ACHN (cell line): ENCODE data around the gene MARCOL.

Experiments used
- DNase-seq: peaks from one replicate; pipeline ENCODE4 v3.0.0-alpha.2; 2015
- in situ Hi-C: cut with HindIII; loops from 2 replicates; pipeline ENCODE4 v1.10.0; 2017; ENCODE audit warnings: low sequenced_read_pairs, low pct_ligation_motif_present, low pct_unique_long_range_greater_than_20kb

Gene MARCOL

GRCh38 chr5:148238418-148238794 lies at the start of gene MARCOL:
TSS of gene MARCOL (plus strand) at chr5:148238525. CDS start at chr5:148238598, 73 bp downstream.
- in situ Hi-C loops: no loop called here
- no peak for DNase-seq

- in situ Hi-C loops: no loop called here
- DNase-seq: no peak
These were observed 47.3 kb upstream of the MARCOL start for GRCh38 chr5:148191010-148191409.

GRCh38 chr5:148193202-148193601 lies 45.1 kb upstream of the MARCOL start:
- in situ Hi-C loops: no loop called here
- DNase-seq: no peak

- DNase-seq: no peak
- in situ Hi-C loops: no loop called here
These were observed 37.2 kb upstream of the MARCOL start for GRCh38 chr5:148201151-148201550.

GRCh38 chr5:148202531-148203203 lies 35.7 kb upstream of the MARCOL start, which contains the start of gene SPINK6:
TSS of gene SPINK6 (plus strand) at chr5:148203042. CDS start at chr5:148203097, 55 bp downstream.
- no peak for DNase-seq
- in situ Hi-C loops: no loop called here

DNA sequence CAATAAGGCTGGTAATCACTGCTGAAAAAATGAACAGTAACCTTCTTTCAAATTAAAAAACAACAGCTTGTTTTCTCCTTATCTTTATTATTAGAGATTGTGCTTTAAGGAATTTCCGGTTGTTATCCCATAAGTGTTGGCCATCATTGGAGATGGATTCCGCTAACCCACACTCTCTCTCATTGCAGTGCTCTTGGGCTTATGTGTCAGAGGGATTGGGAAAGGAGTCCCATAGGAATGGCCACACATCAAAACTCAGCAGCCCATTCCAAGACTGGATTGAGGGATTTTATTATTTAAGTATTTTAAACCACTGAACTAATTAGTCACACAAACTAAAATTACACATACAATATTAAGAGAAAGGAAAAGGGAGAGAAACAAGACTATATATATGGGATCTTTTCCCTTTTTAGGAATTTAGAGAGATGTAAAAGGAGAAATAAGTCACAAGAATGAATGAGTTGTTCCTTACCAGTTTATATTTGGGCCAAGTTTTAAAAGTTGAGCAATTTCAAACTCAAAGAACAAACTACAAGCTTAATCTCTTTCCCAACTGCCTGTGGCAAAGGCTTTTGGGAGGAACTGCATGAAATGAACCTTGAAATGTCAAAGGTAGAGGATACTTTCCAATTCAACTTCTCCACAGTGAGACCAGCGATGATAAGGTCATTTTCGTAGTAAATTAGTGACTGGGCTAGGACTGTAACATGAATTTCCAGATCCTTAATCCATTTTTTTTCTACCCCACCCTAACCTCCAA lies 33.1 kb upstream of the MARCOL start:
- no peak for DNase-seq
- in situ Hi-C loops: no loop called here

DNA sequence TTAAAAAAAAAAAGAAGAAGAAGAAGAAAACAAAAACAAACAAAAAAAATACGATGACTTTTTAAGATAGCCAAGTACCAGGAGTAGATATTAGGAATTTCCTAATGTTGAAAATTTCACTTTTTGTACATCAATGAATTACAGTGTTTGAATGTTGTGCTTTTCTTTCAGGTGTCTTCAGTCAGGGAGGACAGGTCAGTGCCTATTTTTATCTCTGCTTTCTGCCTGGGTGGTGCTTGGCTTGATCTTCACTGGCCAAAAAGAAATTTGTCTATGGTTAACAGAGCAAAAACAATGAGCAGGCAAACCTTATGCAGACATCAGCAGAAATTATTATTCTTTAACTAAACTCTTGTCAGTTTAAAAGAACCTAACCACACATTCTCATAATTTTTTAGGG lies 32.5 kb upstream of the MARCOL start:
- DNase-seq: no peak
- in situ Hi-C loops: no loop called here

DNA sequence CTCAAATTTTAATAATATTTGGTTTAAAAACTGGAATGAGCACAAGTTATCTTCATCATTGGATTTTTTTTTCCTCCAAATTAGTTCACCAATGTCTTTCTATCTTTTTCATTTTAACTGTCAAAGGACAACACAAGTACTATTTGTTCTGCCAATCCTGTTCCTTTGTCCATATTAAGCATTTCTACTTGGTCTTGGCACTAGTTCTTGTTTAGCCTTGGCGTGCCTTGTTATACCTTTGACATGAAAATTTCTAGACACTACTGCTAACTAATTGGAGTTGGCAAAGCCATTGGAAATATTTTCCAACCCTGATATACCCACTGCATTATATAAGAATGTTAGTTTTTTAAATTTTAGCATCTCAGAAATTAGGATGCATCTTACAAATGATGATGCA lies 31.7 kb upstream of the MARCOL start:
- in situ Hi-C loops: no loop called here
- DNase-seq: no peak

- in situ Hi-C loops: no loop called here
- DNase-seq: no peak
These were observed 30.1 kb upstream of the MARCOL start for GRCh38 chr5:148208226-148208625.

- no peak for DNase-seq
- in situ Hi-C loops: no loop called here
These were observed 29.1 kb upstream of the MARCOL start for GRCh38 chr5:148209151-148209770.

DNA sequence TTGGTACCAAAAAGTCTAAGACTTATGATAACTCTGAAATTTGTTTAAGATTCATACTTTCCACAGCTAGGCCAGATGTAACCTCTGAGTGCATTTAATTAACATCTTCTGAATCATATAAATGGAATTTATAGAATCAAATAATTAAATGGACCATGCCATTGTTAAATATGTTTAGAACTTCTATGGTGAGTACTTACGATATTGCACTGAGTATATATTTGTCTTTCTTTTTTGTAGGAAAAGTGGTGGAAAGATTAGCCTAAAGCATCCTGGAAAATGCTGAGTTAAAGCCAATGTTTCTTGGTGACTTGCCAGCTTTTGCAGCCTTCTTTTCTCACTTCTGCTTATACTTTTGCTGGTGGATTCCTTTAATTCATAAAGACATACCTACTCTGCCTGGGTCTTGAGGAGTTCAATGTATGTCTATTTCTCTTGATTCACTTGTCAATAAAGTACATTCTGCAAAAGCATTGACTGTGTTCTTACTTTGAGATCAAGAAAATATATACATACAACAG lies 23.6 kb upstream of the MARCOL start:
- DNase-seq: no peak
- in situ Hi-C loops: no loop called here

GRCh38 chr5:148221508-148221907 lies 16.8 kb upstream of the MARCOL start:
- DNase-seq: no peak
- in situ Hi-C loops: no loop called here

GRCh38 chr5:148224117-148224742 lies 14.1 kb upstream of the MARCOL start:
- no peak for DNase-seq
- in situ Hi-C loops: no loop called here

DNA sequence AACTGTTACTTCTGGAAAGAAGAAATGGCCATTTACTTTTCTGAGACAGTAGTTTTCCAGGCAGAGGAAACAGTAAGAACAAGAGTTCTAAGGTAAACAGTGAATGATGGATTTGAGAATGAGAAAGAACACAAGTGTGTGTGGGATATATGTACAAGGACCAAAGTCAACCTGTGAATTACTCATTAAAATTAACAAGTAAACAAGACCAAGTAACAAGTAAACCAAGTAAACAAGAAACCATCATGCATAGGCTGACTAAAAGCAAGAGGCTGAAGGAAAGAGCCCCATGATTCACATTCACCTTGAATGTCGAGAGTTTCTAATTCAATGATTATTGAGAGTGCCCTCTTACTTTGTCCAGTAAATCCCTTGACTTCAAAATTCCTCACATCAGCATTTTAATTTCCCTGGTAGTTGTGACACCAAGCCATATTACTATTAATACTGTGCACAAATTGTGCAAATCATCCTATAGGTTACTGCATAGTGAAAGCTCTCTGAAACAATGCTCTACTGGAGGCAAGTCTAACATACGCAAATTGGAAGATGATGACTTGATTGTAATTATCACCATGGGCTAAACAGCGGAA lies 9.8 kb upstream of the MARCOL start:
- in situ Hi-C loops: no loop called here
- DNase-seq: no peak

DNA sequence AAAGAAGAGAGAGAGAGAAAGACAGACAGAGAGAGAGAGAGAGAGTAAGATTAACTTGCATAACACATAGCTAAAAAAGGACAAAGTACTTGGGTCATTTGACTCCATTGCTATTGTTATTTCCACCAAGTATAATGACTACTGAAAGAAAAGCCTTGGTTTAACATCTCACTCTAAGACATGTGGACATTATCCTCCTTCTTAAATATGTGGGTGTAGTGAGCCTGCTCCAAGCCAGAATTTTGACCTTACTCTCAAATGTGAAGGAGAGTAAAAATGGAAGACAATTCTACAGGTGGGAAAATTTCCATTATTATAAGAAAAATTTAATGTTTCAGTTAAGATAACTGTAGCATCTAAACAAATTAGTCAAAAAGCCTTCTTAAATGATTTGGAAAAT lies 8.5 kb upstream of the MARCOL start:
- in situ Hi-C loops: no loop called here
- DNase-seq: no peak

DNA sequence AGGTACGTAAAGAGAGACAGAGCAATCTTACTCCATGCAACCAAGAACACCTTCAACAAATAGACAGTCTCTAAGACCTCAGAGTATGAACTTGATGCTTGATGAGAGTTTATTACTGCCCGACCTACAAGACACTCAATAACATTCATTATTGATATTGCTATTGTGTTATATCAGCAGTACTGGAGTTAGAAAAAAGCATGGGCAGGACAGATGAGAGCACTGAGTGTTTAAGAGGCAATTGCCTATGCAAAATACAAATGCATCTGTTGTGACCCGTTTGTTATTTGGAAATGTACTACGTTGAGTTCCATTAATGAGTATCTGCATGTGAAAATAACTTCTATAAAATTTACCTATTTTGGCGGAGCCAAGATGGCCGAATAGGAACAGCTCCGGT lies 8.1 kb upstream of the MARCOL start:
- in situ Hi-C loops: no loop called here
- no peak for DNase-seq

DNA sequence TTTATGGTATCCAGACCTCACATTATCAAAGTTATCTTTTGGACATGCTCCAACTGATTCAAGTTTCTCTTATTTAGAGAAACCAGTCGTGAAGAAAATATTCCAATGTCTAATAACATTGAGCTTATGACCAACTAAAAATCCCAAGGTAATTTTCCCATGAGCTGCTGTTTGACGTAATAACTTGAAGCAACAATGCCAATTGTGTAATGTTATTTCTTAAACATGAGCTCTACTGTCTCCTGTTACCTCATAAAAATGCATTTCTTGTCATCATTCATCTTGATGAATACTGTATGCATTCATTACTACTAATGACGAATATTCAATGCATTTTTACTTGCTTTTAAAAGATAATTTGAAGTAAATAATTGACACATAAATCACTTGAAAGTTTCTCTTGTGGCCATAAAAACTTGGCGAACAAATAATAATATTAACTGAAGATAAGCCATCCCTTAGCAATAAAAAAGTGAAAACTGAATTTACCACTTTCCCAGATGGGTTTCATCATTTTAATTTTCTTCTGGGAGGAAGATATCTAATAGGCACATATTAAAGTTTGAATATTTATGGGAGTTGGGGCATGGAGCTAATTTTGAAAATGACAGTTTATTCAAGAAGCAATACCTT lies 424 bp upstream of the MARCOL start:
- DNase-seq: no peak
- in situ Hi-C loops: no loop called here

GRCh38 chr5:148248894-148249293 lies 10.6 kb downstream of the MARCOL start:
- in situ Hi-C loops: no loop called here

More at GRCh38 chr5:148248894-148249293, 10.6 kb downstream of the MARCOL start:
- no peak for DNase-seq
